CD14-positive monocyte (primary cell): ENCODE results near the gene DCP1B. TPM values are rescaled to one million over a fixed set of nuclear protein-coding genes. Genes with fewer than 3 reads are reported as not detected.

Experiments used
- DNase-seq, 3 donors: peaks; one replicate each; pipeline ENCODE4 v3.0.0-alpha.2; 2011 to 2022
- H2AFZ ChIP-seq: 2 replicates; pipeline ENCODE4 v1.6.0; 2012; ENCODE audit warnings: mild to moderate bottlenecking, low read depth, low read length, inconsistent platforms; ENCODE audit not compliant: insufficient read depth, poor library complexity, severe bottlenecking
- H3K27ac ChIP-seq, 2 donors: 1 replicate in 1 of 2; 2 replicates in 1 of 2; pipeline ENCODE4 v1.5.1; 2012 to 2013; ENCODE audit warnings: low read length in 2 of 2, control low read depth in 1 of 2, inconsistent platforms in 1 of 2, low read depth in 1 of 2, mild to moderate bottlenecking in 1 of 2
- H3K27me3 ChIP-seq, 2 donors: one replicate each; pipeline versions ENCODE4 v1.6.0 to v1.6.1; 2011 to 2013; ENCODE audit warnings: low read length in 2 of 2; ENCODE audit not compliant: control insufficient read depth in 2 of 2, insufficient read depth in 2 of 2
- H3K36me3 ChIP-seq, 2 donors: replicated peaks in 1 of 2; 1 replicate in 1 of 2; 2 replicates in 1 of 2; pipeline versions ENCODE4 v1.5.1 to v1.6.1; 2012 to 2013; ENCODE audit warnings: low read length in 2 of 2, control low read depth in 1 of 2, inconsistent platforms in 1 of 2, mild to moderate bottlenecking in 1 of 2; ENCODE audit not compliant: insufficient read depth in 2 of 2, control insufficient read depth in 1 of 2
- H3K4me1 ChIP-seq, 2 donors: 1 replicate in 1 of 2; 2 replicates in 1 of 2; pipeline versions ENCODE4 v1.5.1 to v1.6.1; 2012 to 2013; ENCODE audit warnings: low read length in 2 of 2, control low read depth in 1 of 2, inconsistent platforms in 1 of 2, mild to moderate bottlenecking in 1 of 2, moderate library complexity in 1 of 2; ENCODE audit not compliant: insufficient read depth in 2 of 2, control insufficient read depth in 1 of 2
- H3K4me2 ChIP-seq: replicated peaks from 2 replicates; pipeline ENCODE3; 2012; ENCODE audit warnings: low read length, moderate library complexity, mild to moderate bottlenecking; ENCODE audit not compliant: poor library complexity, severe bottlenecking; ENCODE audit errors: extremely low read depth
- H3K4me3 ChIP-seq, 3 experiments: fragments of 200-600 bp in 1 of 3; sonication (generic) in 1 of 3; replicated peaks in 1 of 3; 1 replicate in 2 of 3; 2 replicates in 1 of 3; pipeline ENCODE4 v1.5.1; 2011 to 2013; ENCODE audit warnings: low read length in 3 of 3, mild to moderate bottlenecking in 3 of 3, control low read depth in 2 of 3, low read depth in 2 of 3, inconsistent platforms in 1 of 3, moderate library complexity in 1 of 3
- H3K79me2 ChIP-seq: 2 replicates; pipeline ENCODE4 v1.6.0; 2012; ENCODE audit warnings: mild to moderate bottlenecking, control low read depth, inconsistent platforms, low read length, moderate library complexity; ENCODE audit not compliant: insufficient read depth
- H3K9ac ChIP-seq: 2 replicates; pipeline ENCODE4 v1.6.0; 2017; ENCODE audit warnings: low read length, mild to moderate bottlenecking; ENCODE audit not compliant: insufficient read depth, poor library complexity, severe bottlenecking
- H3K9me3 ChIP-seq, 2 donors: replicated peaks in 1 of 2; 1 replicate in 1 of 2; 2 replicates in 1 of 2; pipeline versions ENCODE4 v1.5.1 to v1.6.1; 2012 to 2013; ENCODE audit warnings: low read length in 2 of 2, control low read depth in 1 of 2; ENCODE audit not compliant: control insufficient read depth in 1 of 2, insufficient read depth in 1 of 2
- H4K20me1 ChIP-seq: 2 replicates; pipeline ENCODE4 v1.6.0; 2012; ENCODE audit warnings: mild to moderate bottlenecking, low read length, control low read depth, moderate library complexity; ENCODE audit not compliant: insufficient read depth
- H3K27ac Mint-ChIP-seq, 7 donors: one replicate each; pipeline ENCODE4 v1.8.0; 2020; ENCODE audit warnings: mild to moderate bottlenecking in 7 of 7, mixed read lengths in 7 of 7, moderate library complexity in 6 of 7, inconsistent platforms in 2 of 7
- H3K27me3 Mint-ChIP-seq, 3 donors: one replicate each; pipeline ENCODE4 v1.8.0; 2021 to 2022; ENCODE audit warnings: low read depth in 3 of 3, mild to moderate bottlenecking in 3 of 3, mixed read lengths in 3 of 3, moderate library complexity in 3 of 3, inconsistent platforms in 1 of 3
- H3K36me3 Mint-ChIP-seq, 2 donors: one replicate each; pipeline ENCODE4 v1.8.0; 2020; ENCODE audit warnings: mixed read lengths in 2 of 2, inconsistent platforms in 1 of 2, mild to moderate bottlenecking in 1 of 2
- H3K4me1 Mint-ChIP-seq: one replicate; pipeline ENCODE4 v1.8.0; 2020; ENCODE audit warnings: mild to moderate bottlenecking, mixed read lengths
- H3K4me3 Mint-ChIP-seq, 2 donors: one replicate each; pipeline ENCODE4 v1.8.0; 2020; ENCODE audit warnings: mild to moderate bottlenecking in 2 of 2, mixed read lengths in 2 of 2, moderate library complexity in 1 of 2
- H3K9me3 Mint-ChIP-seq, 7 donors: one replicate each; pipeline ENCODE4 v1.8.0; 2020 to 2022; ENCODE audit warnings: mixed read lengths in 7 of 7, mild to moderate bottlenecking in 6 of 7, moderate library complexity in 6 of 7, inconsistent platforms in 2 of 7
- WGBS: methylation state at CpG from one replicate; pipeline ENCODE4 v1.1.5; 2013; ENCODE audit warnings: missing lambda C conversion rate; ENCODE audit not compliant: insufficient coverage; 5-methylcytosine and 5-hydroxymethylcytosine counted together
- intact Hi-C, 2 donors: fragments of 100-400 bp; cut with micrococcal nuclease; formaldehyde crosslinking; loops; one replicate each; pipeline versions ENCODE4 v1.15.0 to v1.15.1; 2023
- polyA plus RNA-seq, 3 donors: library from polyadenylated mRNA; depleted of rRNA in 1 of 3; unstranded in 2 of 3; stranded (reverse) in 1 of 3; fragments of 300-500 nt in 2 of 3; fragments of >200 nt in 1 of 3; fragmentation: Illumina TruSeq in 2 of 3; gene quantifications; 1 replicate in 2 of 3; 2 replicates in 1 of 3; pipeline ENCODE4 v1.2.3, GENCODE V29; 2012 to 2021
- TF ChIP-seq, protein P1 (sequence below): fragments of 200-600 bp; IDR thresholded peaks from one replicate; pipeline ENCODE4 v1.8.0; 2022; ENCODE audit warnings: antibody characterized with exemption, mild to moderate bottlenecking

Gene DCP1B
- polyA plus RNA-seq, 3 donors: 3.6 to 5.1 (median 4.9) TPM

DNA sequence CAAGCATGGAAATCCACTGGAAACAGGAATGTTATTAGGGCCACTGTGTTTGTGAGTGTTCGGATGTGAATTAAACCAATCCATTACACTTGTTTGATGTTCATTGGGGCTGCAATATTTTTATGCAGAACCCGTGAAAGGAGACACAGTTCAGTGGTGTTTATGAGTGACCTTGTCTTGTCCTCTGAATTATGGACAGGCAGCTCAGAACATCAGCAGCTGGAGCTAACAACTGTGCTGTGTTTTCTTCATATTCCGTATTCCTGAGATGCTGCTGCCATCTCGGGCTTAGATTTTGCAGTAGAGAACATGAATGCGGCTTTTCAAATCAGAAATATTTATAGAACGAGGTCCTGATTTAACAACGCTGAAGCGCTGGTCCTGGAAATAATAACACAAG, 28.2 kb upstream of the DCP1B start:
- Histone ChIP-seq H3K27ac (no peak overlapping the region), H4K20me1 (no peaks in the 10 kb centered on the region), H3K9ac (no peak overlapping the region), H2AFZ (no peak overlapping the region), H3K4me2 (no peak overlapping the region), H3K36me3 (no peaks in the 10 kb centered on the region), H3K9me3 (no peaks in the 10 kb centered on the region), H3K4me3 (no peak overlapping the region), H3K27me3 (peaks cover 11 to 21% of the 10 kb centered on the region in 2 donors), H3K4me1 (peaks cover 11 to 15% of the 10 kb centered on the region in 2 donors), H3K79me2 (no peaks in the 10 kb centered on the region)
- Mint-ChIP-seq H3K27me3 (peaks cover 17 to 39% (median 35%) of the 10 kb centered on the region in 3 donors), H3K4me1 (peaks cover 14% of the 10 kb centered on the region), H3K36me3 (no peaks in the 10 kb centered on the region), H3K27ac (no peak overlapping the region), H3K4me3 (no peak overlapping the region), H3K9me3 (peaks cover 0 to 2% (median 0%) of the 10 kb centered on the region in 7 donors)
- TF ChIP-seq, protein P1, sequence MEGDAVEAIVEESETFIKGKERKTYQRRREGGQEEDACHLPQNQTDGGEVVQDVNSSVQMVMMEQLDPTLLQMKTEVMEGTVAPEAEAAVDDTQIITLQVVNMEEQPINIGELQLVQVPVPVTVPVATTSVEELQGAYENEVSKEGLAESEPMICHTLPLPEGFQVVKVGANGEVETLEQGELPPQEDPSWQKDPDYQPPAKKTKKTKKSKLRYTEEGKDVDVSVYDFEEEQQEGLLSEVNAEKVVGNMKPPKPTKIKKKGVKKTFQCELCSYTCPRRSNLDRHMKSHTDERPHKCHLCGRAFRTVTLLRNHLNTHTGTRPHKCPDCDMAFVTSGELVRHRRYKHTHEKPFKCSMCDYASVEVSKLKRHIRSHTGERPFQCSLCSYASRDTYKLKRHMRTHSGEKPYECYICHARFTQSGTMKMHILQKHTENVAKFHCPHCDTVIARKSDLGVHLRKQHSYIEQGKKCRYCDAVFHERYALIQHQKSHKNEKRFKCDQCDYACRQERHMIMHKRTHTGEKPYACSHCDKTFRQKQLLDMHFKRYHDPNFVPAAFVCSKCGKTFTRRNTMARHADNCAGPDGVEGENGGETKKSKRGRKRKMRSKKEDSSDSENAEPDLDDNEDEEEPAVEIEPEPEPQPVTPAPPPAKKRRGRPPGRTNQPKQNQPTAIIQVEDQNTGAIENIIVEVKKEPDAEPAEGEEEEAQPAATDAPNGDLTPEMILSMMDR: no peak
- DNase-seq: no peak
- 97% methylated on average over 4 of the region's 8 CpGs for WGBS
- intact Hi-C loops: no loop called here

DNA sequence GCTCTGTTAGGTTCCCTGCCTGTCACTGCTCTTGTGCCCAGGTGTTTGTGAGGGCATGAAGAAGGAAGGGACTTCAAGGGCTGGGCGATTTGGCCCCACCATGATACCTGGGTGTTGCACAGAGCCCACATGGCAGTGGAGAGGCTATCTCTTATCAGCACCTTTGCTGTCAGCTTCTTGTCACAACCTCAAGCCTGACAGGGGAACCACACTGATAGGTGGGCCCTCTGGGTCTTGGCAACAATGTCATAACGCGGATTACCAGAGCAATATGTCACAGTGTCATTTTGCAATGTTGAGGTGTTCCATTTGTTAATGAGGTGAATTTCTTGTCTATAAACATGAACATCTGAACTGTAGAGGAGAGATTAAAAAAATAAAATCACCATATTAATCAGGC, 25.6 kb upstream of the DCP1B start:
- intact Hi-C loops: no loop called here
- no peaks in the 10 kb centered on the region for H3K36me3 ChIP-seq
- TF ChIP-seq, protein P1: no peak
- no peak overlapping the region for H3K4me3 Mint-ChIP-seq
- 95% methylated on average over 3 of the region's 3 CpGs for WGBS
- peaks cover 4% of the 10 kb centered on the region for H3K4me1 Mint-ChIP-seq
- H4K20me1 ChIP-seq: no peaks in the 10 kb centered on the region
- no peak for DNase-seq
- H3K9me3 ChIP-seq: peaks cover 0 to under 1% of the 10 kb centered on the region in 2 donors
- no peak overlapping the region for H3K9ac ChIP-seq
- H3K4me1 ChIP-seq: peaks cover 4 to 5% of the 10 kb centered on the region in 2 donors
- H3K27me3 ChIP-seq: peaks cover 7 to 12% of the 10 kb centered on the region in 2 donors
- no peak overlapping the region for H3K27ac Mint-ChIP-seq
- H3K79me2 ChIP-seq: no peaks in the 10 kb centered on the region
- no peak overlapping the region for H3K4me3 ChIP-seq
- H3K4me2 ChIP-seq: no peak overlapping the region
- H3K9me3 Mint-ChIP-seq: peaks cover 0 to 2% (median 0%) of the 10 kb centered on the region in 7 donors
- H3K27ac ChIP-seq: no peak overlapping the region
- no peaks in the 10 kb centered on the region for H3K36me3 Mint-ChIP-seq
- H3K27me3 Mint-ChIP-seq: peaks cover 8 to 19% (median 17%) of the 10 kb centered on the region in 3 donors
- H2AFZ ChIP-seq: no peak overlapping the region
